Pancreas (tissue), 10 donors: Measurements from ENCODE around the gene NOTUM. TPM values are rescaled to one million over a fixed set of nuclear protein-coding genes. Genes with fewer than 3 reads are reported as not detected.
A peak's percentile ranks its signal among the peaks of the same experiment; 100 is the strongest.

Experiments used
- ATAC-seq, 4 donors: fragments of 200-7000 bp; cut with Tn5 transposase; one replicate each; pipeline versions ENCODE4 v1.8.0 to v1.9.1; 2020; ENCODE audit warnings: mild to moderate bottlenecking in 4 of 4, moderate library complexity in 4 of 4
- DNase-seq, 6 donors: peaks; one replicate each; pipeline ENCODE4 v3.0.0-alpha.2; 2020
- FAIRE-seq: peaks from 2 replicates; lab custom pipeline; 2012; peaks lifted over from hg19 to GRCh38; lab: Jason Lieb, UNC
- H3K27ac ChIP-seq, 4 donors: fragments of 200-600 bp; sonication (generic); 1 replicate in 3 of 4; 2 replicates in 1 of 4; pipeline versions ENCODE4 v1.5.0 to v1.8.0; 2020
- H3K27me3 ChIP-seq, 4 donors: fragments of 200-600 bp; one replicate each; pipeline ENCODE4 v1.8.0; 2021
- H3K36me3 ChIP-seq, 3 donors: fragments of 200-600 bp; sonication (generic) in 1 of 3; one replicate each; pipeline versions ENCODE4 v1.5.0 to v1.8.0; 2020 to 2021
- H3K4me1 ChIP-seq, 3 donors: fragments of 200-600 bp; one replicate each; pipeline ENCODE4 v1.8.0; 2021
- H3K4me3 ChIP-seq, 4 donors: fragments of 200-600 bp; sonication (generic) in 2 of 4; one replicate each; pipeline versions ENCODE4 v1.5.0 to v1.8.0; 2020 to 2021
- H3K9me3 ChIP-seq, 4 donors: fragments of 200-600 bp; one replicate each; pipeline ENCODE4 v1.8.0; 2021
- WGBS, 2 donors: extraction: QIAGEN DNeasy Blood & Tissue Kit; methylation state at CpG; one replicate each; pipeline ENCODE4 v1.1.7; 2013; 5-methylcytosine and 5-hydroxymethylcytosine counted together
- intact Hi-C, 3 donors: fragments of 100-400 bp; cut with DNase I; formaldehyde crosslinking; loops; one replicate each; pipeline versions ENCODE4 v1.11.1 to v1.14.2; 2022
- polyA plus RNA-seq, 2 donors: library from polyadenylated mRNA; stranded (reverse); fragments of 200-250 nt; gene quantifications; one replicate each; pipeline ENCODE4 v1.2.3, GENCODE V29; 2013
- total RNA-seq, 6 donors: library from RNA; stranded (reverse); fragmentation: NEBNext Ultra II Directional in 4 of 6; extraction: Animal tissue kit (Norgen Biotek cat#: 25700) in 4 of 6; gene quantifications; one replicate each; pipeline versions ENCODE4 v1.2.1 to v1.2.4, GENCODE V29; 2021 to 2023
- TF ChIP-seq, protein P1 (sequence below), 4 donors: fragments of 200-600 bp; sonication (generic) in 3 of 4; IDR thresholded peaks; one replicate each; pipeline versions ENCODE4 v1.5.0 to v1.8.0; 2021; ENCODE audit warnings: antibody characterized with exemption in 4 of 4
- donor health status: healthy with polysubstance abuse.
- donor health status: DM: no; HTN: no; CAD: no; lungs with moderate emphysema.
- donor health status: DM: no; HTN: no; CAD: no.
- donor health status: control.
- donor health status: control.
- donor health status: Bipolar disorder and iron deficiency.
- donor health status: DM: yes; HTN: yes; CAD: no.
- donor health status: DM: no; HTN: no; CAD: no.
- donor health status: DM: no; HTN: no; CAD: no.
- donor health status: DM: yes; HTN: yes; CAD: no.

Gene NOTUM
- total and polyA plus RNA-seq, 8 donors, result 0.14 to 0.44 (median 0.21) TPM; not detected in 1

DNA sequence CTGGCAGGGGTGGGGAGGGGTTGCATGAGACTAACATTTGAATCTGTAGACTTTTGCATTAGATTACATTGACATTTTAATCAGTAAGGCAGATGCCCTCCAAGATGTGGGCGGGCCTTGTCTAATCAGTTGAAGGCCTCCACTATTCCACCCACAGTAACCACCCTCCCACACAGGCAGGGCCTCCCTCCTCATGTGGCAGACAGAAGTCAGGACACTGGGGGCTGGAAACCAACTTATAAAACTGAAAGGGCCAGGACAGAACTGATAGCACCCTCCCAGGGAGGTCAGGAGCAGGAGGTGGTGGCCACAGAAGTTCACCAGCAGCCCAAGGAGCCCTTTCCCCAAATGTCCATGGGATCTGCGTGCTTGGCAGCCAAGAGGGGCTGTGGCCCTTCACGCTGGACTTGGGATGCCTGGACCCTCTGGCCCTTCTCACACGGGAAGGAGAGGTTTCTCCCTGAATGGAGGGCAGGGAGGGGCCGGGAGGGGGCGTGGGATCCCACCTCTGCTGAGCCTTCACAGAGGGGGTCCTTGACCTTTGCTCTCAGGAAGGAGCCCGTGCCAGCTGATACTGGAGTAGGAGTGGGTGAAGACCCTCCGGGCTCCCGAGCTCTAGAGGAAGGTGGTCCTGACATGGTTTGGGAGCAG lies 28.5 kb downstream of the NOTUM start:
- H3K36me3 ChIP-seq, result no peaks in the 10 kb centered on the region
- TF ChIP-seq, protein P1, sequence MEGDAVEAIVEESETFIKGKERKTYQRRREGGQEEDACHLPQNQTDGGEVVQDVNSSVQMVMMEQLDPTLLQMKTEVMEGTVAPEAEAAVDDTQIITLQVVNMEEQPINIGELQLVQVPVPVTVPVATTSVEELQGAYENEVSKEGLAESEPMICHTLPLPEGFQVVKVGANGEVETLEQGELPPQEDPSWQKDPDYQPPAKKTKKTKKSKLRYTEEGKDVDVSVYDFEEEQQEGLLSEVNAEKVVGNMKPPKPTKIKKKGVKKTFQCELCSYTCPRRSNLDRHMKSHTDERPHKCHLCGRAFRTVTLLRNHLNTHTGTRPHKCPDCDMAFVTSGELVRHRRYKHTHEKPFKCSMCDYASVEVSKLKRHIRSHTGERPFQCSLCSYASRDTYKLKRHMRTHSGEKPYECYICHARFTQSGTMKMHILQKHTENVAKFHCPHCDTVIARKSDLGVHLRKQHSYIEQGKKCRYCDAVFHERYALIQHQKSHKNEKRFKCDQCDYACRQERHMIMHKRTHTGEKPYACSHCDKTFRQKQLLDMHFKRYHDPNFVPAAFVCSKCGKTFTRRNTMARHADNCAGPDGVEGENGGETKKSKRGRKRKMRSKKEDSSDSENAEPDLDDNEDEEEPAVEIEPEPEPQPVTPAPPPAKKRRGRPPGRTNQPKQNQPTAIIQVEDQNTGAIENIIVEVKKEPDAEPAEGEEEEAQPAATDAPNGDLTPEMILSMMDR (IDR thresholded peaks at IDR 0.05), result no peak
- no peak overlapping the region for H3K27ac ChIP-seq
- no peaks in the 10 kb centered on the region for H3K9me3 ChIP-seq
- DNase-seq, result peak in 2 of 6 donors; percentile 37 to 68
- 71 to 76% methylated on average over 9 of the region's 9 CpGs for WGBS, 2 donors
- intact Hi-C loops, result no loop called here
- ATAC-seq, result no peak
- peaks cover 0 to 9% (median 3%) of the 10 kb centered on the region in 3 donors for H3K4me1 ChIP-seq
- FAIRE-seq, result no peak
- no peaks in the 10 kb centered on the region for H3K27me3 ChIP-seq
- no peak overlapping the region for H3K4me3 ChIP-seq

DNA sequence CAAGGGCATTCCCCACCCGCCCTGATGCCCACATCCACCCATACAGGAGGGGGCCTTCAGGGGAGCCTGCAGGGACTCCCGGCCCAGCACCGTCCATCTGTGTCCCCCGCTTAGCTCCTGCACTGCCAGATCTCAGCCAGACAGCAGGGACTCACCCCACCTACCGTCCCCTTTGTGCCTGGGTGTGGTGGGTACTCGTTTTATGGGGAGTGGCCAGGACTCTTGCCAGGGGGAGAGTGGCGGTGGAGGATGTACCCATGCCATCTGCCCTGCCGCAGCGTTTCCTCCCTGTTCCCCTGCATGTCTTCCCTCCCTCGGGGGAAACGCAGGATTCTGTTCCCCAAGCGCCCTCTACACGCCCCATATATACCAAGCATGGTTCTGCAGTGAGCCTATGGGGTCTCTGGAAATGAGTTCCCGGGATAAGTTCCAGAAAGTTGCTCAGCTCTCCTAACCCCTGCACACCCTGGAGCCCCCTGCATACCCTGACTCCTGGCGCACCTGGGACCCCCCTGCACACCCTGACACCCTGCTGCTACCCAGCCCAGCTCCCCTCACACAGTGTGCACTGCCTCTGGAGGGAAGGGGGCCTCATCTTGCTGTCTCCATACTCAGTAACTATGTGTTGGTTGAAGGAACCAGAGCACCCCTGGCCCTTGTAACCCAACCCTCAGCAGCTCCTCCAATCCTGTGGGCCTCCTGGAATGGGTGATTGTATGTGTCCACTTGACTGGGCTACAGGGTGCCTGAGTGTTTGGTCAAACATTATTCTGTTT lies 29.2 kb downstream of the NOTUM start:
- FAIRE-seq (no peak), ATAC-seq (no peak), DNase-seq (peak in 3 of 6 donors; percentile 7 to 46 (median 34))
- no peaks in the 10 kb centered on the region for H3K27me3 ChIP-seq
- 38 to 44% methylated on average over 15 of the region's 15 CpGs for WGBS, 2 donors
- H3K36me3 ChIP-seq, result no peaks in the 10 kb centered on the region
- no peak overlapping the region for H3K27ac ChIP-seq
- intact Hi-C loops, result no loop called here
- H3K4me1 ChIP-seq, result peaks cover 0 to 9% (median 3%) of the 10 kb centered on the region in 3 donors
- TF ChIP-seq, protein P1 (IDR thresholded peaks at IDR 0.05), result no peak
- no peak overlapping the region for H3K4me3 ChIP-seq
- H3K9me3 ChIP-seq, result no peaks in the 10 kb centered on the region

DNA sequence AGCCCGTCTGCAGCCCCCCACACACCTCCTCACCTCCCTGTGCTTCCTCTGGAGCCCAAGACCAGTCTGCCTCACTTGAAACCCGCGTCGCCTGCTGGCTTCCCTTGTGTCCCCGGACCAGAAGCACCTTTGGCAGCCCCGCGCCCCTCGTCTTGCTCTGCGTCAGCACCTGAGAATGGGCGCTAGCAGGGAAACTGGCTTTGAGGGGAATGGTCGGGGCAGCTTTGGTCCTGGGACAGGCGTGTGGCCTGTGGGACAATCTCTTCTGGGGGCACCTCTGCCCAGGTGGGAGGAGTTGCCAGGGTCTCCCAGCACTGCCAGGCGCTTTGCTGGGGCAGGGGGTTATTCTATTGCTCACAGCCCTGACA lies 29.8 kb downstream of the NOTUM start:
- no peak overlapping the region for H3K27ac ChIP-seq
- intact Hi-C loops, result no loop called here
- H3K36me3 ChIP-seq, result no peaks in the 10 kb centered on the region
- peaks cover 0 to 9% (median 3%) of the 10 kb centered on the region in 3 donors for H3K4me1 ChIP-seq
- DNase-seq (peak in 2 of 6 donors; percentile 33 to 76), FAIRE-seq (no peak), ATAC-seq (no peak)
- H3K9me3 ChIP-seq, result no peaks in the 10 kb centered on the region
- H3K4me3 ChIP-seq, result no peak overlapping the region
- no peaks in the 10 kb centered on the region for H3K27me3 ChIP-seq
- WGBS, 2 donors, result 66 to 70% methylated on average over 13 of the region's 13 CpGs
- TF ChIP-seq, protein P1 (IDR thresholded peaks at IDR 0.05), result no peak

DNA sequence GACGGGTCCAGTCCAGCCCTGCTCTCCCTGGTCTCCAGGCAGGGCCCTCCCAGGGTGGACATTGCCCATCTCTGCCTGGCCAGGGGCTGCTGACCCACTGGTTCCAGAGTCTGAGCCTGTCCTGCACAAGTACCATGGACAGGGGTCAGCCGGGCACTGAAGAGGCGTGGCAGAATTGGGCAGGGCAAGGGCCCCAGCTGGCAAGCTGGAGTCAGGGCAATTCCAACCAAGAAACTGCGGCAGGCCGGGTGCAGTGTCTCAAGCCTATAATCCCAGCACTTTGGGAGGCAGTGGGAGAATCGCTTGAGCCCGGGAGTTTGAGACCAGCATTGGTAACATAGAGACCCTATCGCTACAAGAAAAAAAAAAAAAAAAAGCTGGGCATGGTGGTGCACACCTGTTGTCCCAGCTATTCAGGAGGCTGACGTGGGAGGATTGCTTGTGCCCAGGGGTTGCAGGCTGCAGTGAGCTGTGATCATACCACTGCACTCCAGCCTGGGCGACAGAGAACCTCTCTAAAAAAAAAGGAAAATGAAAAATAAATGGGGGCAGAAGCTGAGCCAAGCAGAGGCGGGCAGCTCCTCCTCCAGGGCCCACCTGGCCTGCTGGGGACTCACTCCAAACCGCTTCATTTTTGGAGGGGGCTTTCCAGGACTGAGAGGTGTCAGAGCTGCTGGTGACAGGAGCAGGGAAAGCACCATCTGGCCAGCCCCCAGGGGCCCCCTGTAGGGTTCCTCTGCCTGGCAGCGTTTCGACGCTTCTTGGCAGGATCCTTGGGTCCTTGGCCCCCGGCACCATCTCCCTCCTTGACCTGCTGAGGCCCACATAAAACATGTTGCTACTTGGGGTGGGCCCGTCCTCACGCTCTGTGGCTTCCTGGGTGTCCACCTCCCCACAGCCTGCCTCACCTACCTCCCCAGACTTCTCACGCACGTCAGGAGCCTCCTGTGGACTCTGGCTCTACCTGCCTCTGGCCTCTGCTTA lies 30.6 kb downstream of the NOTUM start:
- intact Hi-C loops, result no loop called here
- WGBS, 2 donors, result 72 to 75% methylated on average over 20 of the region's 20 CpGs
- TF ChIP-seq, protein P1 (IDR thresholded peaks at IDR 0.05), result no peak
- ATAC-seq (no peak), FAIRE-seq (no peak), DNase-seq (peak in 4 of 6 donors; percentile 5 to 61 (median 44))
- H3K27ac ChIP-seq, result no peak overlapping the region
- no peak overlapping the region for H3K4me3 ChIP-seq
- no peaks in the 10 kb centered on the region for H3K9me3 ChIP-seq
- H3K36me3 ChIP-seq, result no peaks in the 10 kb centered on the region
- H3K27me3 ChIP-seq, result no peaks in the 10 kb centered on the region
- peaks cover 1 to 9% (median 2%) of the 10 kb centered on the region in 3 donors for H3K4me1 ChIP-seq
